Measurements from ENCODE around the gene FKBP2. TPM values are rescaled to one million over a fixed set of nuclear protein-coding genes. Genes with fewer than 3 reads are reported as not detected.
A peak's percentile ranks its signal among the peaks of the same experiment; 100 is the strongest.

FKBP2 gene
- polyA plus RNA-seq, 4 donors = 80.6 to 268 (median 213) TPM

- FAIRE-seq (no peak), DNase-seq (no peak)
- WGBS, 3 donors = 2 to 10% (median 3%) methylated on average over 31 to 45 of the region's 45 CpGs
- peaks cover 12 to 58% (median 18%) of the 10 kb centered on the region in 3 donors for H3K27me3 ChIP-seq (ENCODE audit: control insufficient read depth in 3 of 3, insufficient read depth in 3 of 3, low read length in 3 of 3)
- H3K27ac ChIP-seq (ENCODE audit: low read depth in 1 of 3, low read length in 2 of 3) = no peak within 1 kb of the TSS
- H3K4me3 ChIP-seq (ENCODE audit: low read depth in 1 of 3, low read length in 3 of 3) = peak within 1 kb of the TSS in 1 of 3 donors; percentile 40
- no peaks in the 10 kb centered on the region for H3K9me3 ChIP-seq (ENCODE audit: control insufficient read depth in 2 of 2, insufficient read depth in 1 of 2, low read depth in 1 of 2, low read length in 1 of 2)
- peaks cover 0 to 16% (median 0%) of the 10 kb centered on the region in 3 donors for H3K36me3 ChIP-seq (ENCODE audit: control insufficient read depth in 3 of 3, insufficient read depth in 2 of 3, low read depth in 1 of 3, low read length in 3 of 3)
- H3K4me1 ChIP-seq (ENCODE audit: control insufficient read depth in 3 of 3, insufficient read depth in 2 of 3, low read depth in 1 of 3, low read length in 2 of 3) = peaks cover 0 to 5% (median 0%) of the 10 kb centered on the region in 3 donors
Observed at GRCh38 chr11:64291262-64291751, 50.4 kb downstream of the FKBP2 start, which contains the start of gene KCNK4. TSS of gene KCNK4 (plus strand) at chr11:64291302. CDS start at chr11:64293019, 1,717 bp downstream.

GRCh38 chr11:64291752-64292459 is 51.0 kb downstream of the FKBP2 start:
- DNase-seq = no peak
- Histone ChIP-seq H3K36me3 (ENCODE audit: control insufficient read depth in 3 of 3, insufficient read depth in 2 of 3, low read depth in 1 of 3, low read length in 3 of 3) (peaks cover 0 to 16% (median 0%) of the 10 kb centered on the region in 3 donors), H3K9me3 (ENCODE audit: control insufficient read depth in 2 of 2, insufficient read depth in 1 of 2, low read depth in 1 of 2, low read length in 1 of 2) (no peaks in the 10 kb centered on the region), H3K4me1 (ENCODE audit: control insufficient read depth in 3 of 3, insufficient read depth in 2 of 3, low read depth in 1 of 3, low read length in 2 of 3) (peaks cover 0 to 3% (median 0%) of the 10 kb centered on the region in 3 donors), H3K27ac (ENCODE audit: low read depth in 1 of 3, low read length in 2 of 3) (no peak overlapping the region), H3K4me3 (ENCODE audit: low read depth in 1 of 3, low read length in 3 of 3) (peak overlapping the region in 1 of 3 donors; percentile 40), H3K27me3 (ENCODE audit: control insufficient read depth in 3 of 3, insufficient read depth in 3 of 3, low read length in 3 of 3) (peaks cover 12 to 64% (median 24%) of the 10 kb centered on the region in 3 donors)
- no peak for FAIRE-seq
- 1 to 2% (median 1%) methylated on average over 18 to 96 of the region's 96 CpGs for WGBS, 3 donors

- no peak for FAIRE-seq
- Histone ChIP-seq H3K27ac (ENCODE audit: low read depth in 1 of 3, low read length in 2 of 3) (no peak overlapping the region), H3K4me3 (ENCODE audit: low read depth in 1 of 3, low read length in 3 of 3) (peak overlapping the region in 1 of 3 donors; percentile 40), H3K27me3 (ENCODE audit: control insufficient read depth in 3 of 3, insufficient read depth in 3 of 3, low read length in 3 of 3) (peaks cover 15 to 71% (median 31%) of the 10 kb centered on the region in 3 donors), H3K4me1 (ENCODE audit: control insufficient read depth in 3 of 3, insufficient read depth in 2 of 3, low read depth in 1 of 3, low read length in 2 of 3) (peaks cover 0 to 3% (median 0%) of the 10 kb centered on the region in 3 donors), H3K36me3 (ENCODE audit: control insufficient read depth in 3 of 3, insufficient read depth in 2 of 3, low read depth in 1 of 3, low read length in 3 of 3) (peaks cover 0 to 13% (median 0%) of the 10 kb centered on the region in 3 donors), H3K9me3 (ENCODE audit: control insufficient read depth in 2 of 2, insufficient read depth in 1 of 2, low read depth in 1 of 2, low read length in 1 of 2) (no peaks in the 10 kb centered on the region)
- WGBS, 3 donors = 29 to 36% (median 30%) methylated on average over 28 to 42 of the region's 42 CpGs
- DNase-seq = no peak
Observed at GRCh38 chr11:64292460-64293254, 51.8 kb downstream of the FKBP2 start.

Other genes starting within 250 kb of the FKBP2 start
- gene FLRT1, start 205.2 kb upstream of the FKBP2 start, polyA plus RNA-seq = under 1 TPM in 2 of 4 donors, not detected in 2; 0.43 to 0.86 TPM
- 100 to 1,000 TPM in 1 of 4 donors, 10 to 100 TPM in 3; 13.1 to 137 (median 17.8) TPM for gene MACROD1, start 75.0 kb upstream of the FKBP2 start, polyA plus RNA-seq
- gene STIP1, start 54.9 kb upstream of the FKBP2 start, polyA plus RNA-seq = 10 to 100 TPM; 38.6 to 99.3 (median 58.8) TPM
- 10 to 100 TPM; 11.4 to 32.2 (median 23.5) TPM for gene FERMT3, start 34.4 kb upstream of the FKBP2 start, polyA plus RNA-seq
- 100 to 1,000 TPM in 1 of 4 donors, 10 to 100 TPM in 3; 46.5 to 115 (median 68.0) TPM for gene TRPT1, start 14.9 kb upstream of the FKBP2 start, polyA plus RNA-seq
- 100 to 1,000 TPM in 1 of 4 donors, 10 to 100 TPM in 3; 40.0 to 140 (median 95.3) TPM for gene NUDT22, start 14.8 kb upstream of the FKBP2 start, polyA plus RNA-seq
- gene DNAJC4, start 10.5 kb upstream of the FKBP2 start, polyA plus RNA-seq = 100 to 1,000 TPM in 2 of 4 donors, 10 to 100 TPM in 2; 50.6 to 164 (median 93.6) TPM
- 100 to 1,000 TPM in 1 of 4 donors, 10 to 100 TPM in 3; 34.8 to 109 (median 48.1) TPM for gene VEGFB, start 6.5 kb upstream of the FKBP2 start, polyA plus RNA-seq
- 100 to 1,000 TPM in 3 of 4 donors, 10 to 100 TPM in 1; 46.9 to 161 (median 143) TPM for gene PPP1R14B, start 5.8 kb downstream of the FKBP2 start, polyA plus RNA-seq
- 100 to 1,000 TPM; 108 to 191 (median 125) TPM for gene PLCB3, start 10.4 kb downstream of the FKBP2 start, polyA plus RNA-seq
- gene BAD, start 43.6 kb downstream of the FKBP2 start, polyA plus RNA-seq = 10 to 100 TPM; 41.2 to 98.6 (median 74.1) TPM
- gene GPR137, start 44.8 kb downstream of the FKBP2 start, polyA plus RNA-seq = 10 to 100 TPM; 16.5 to 27.9 (median 18.9) TPM
- gene KCNK4, start 50.2 kb downstream of the FKBP2 start, polyA plus RNA-seq = not detected
- under 1 TPM in 2 of 4 donors, not detected in 2; 0.15 to 0.58 TPM for gene CATSPERZ, start 59.3 kb downstream of the FKBP2 start, polyA plus RNA-seq
- gene ESRRA, start 64.4 kb downstream of the FKBP2 start, polyA plus RNA-seq = 100 to 1,000 TPM in 3 of 4 donors, 10 to 100 TPM in 1; 85.1 to 417 (median 298) TPM
- 100 to 1,000 TPM in 3 of 4 donors, 10 to 100 TPM in 1; 99.3 to 188 (median 172) TPM for gene TRMT112, start 76.5 kb downstream of the FKBP2 start, polyA plus RNA-seq
- gene PRDX5, start 77.0 kb downstream of the FKBP2 start, polyA plus RNA-seq = 100 to 1,000 TPM; 229 to 668 (median 548) TPM
- gene CCDC88B, start 99.1 kb downstream of the FKBP2 start, polyA plus RNA-seq = 100 to 1,000 TPM in 2 of 4 donors, 10 to 100 TPM in 2; 13.7 to 363 (median 89.8) TPM
- 10 to 100 TPM; 27.5 to 33.4 (median 29.3) TPM for gene RPS6KA4, start 118.1 kb downstream of the FKBP2 start, polyA plus RNA-seq